Raji (cell line): ENCODE results near the gene GTPBP6.

Experiments
- POLR2A ChIP-seq: IDR thresholded peaks from 2 replicates; pipeline ENCODE4 v1.6.1; 2011; ENCODE audit warnings: low read depth, low read length, control low read depth; ENCODE audit not compliant: insufficient read depth

The GTPBP6 gene

GRCh38 chrX:314781-315595, 3.6 kb downstream of the GTPBP6 start:
- no peak for TF ChIP-seq POLR2A

DNA sequence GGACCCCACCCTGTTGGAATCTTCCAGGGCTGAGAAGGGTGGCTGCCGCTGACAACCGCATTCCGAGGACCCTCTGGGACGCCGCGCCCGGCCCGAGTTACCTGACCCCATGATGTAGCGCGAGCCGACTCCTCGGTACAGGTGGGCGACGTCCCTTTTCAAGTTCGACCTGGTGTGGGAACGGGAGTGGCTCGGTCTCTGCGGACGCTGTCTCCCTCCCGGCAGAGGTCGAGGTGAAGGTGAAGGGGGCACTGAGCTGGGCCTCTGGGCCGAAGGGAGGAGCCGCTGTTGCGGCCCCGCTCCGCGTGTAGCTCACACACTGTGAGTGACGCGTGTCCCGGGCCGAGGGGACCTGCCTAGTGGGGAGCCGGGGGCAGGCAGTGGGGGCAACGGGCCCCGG, 4.5 kb downstream of the GTPBP6 start:
- TF ChIP-seq POLR2A = no peak

DNA sequence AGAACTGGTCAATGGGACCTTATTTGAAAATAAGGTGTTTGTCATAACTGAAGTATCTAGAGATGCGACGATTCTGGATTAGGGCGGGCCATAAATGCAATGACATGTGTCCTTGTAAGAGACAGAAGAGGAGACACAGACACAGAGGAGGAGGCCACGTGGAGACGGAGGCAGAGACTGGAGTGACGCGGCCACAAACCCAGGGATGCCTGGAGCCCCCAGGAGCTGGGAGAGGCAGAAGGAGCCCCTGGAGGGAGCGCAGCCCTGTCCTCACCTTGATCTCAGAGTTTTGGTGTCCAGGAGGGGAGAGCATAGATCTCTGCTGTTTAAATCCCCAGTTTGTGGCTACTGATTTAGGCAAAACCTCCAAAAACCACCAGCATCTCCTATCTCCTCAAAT, 5.0 kb downstream of the GTPBP6 start:
- TF ChIP-seq POLR2A = no peak

- no peak for TF ChIP-seq POLR2A
Measured at GRCh38 chrX:312621-313331, 5.8 kb downstream of the GTPBP6 start.

- no peak for TF ChIP-seq POLR2A
Measured at GRCh38 chrX:311156-312129, 7.2 kb downstream of the GTPBP6 start.

DNA sequence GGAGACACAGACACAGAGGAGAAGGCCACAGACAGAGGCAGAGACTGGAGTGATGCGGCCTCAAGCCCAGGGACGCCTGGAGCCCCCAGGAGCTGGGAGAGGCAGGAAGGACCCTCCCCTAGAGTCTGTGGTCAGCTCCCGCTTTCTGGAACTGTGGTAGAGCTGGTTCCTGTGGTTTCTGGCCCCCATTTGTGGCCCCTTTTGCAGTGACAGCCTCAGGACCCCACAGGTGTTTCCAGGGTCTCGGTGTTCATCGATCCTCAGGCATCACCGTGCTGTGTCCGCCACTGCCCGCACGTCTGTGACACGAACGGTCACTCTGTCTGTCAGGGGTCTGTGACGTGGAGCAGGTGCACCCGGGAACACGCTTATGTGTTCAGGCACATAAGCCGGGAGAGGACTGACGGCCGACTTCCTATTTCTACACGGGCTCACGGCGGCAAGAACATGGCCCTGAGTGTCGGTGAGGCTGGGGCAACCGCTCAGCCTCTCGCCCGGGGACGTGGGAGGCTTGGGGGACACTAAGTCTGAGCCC, 7.9 kb downstream of the GTPBP6 start:
- TF ChIP-seq POLR2A = no peak

- TF ChIP-seq POLR2A = no peak
Measured at GRCh38 chrX:308821-309520, 9.6 kb downstream of the GTPBP6 start.

GRCh38 chrX:307261-308111, 11.1 kb downstream of the GTPBP6 start:
- no peak for TF ChIP-seq POLR2A

GRCh38 chrX:302975-303374, 15.6 kb downstream of the GTPBP6 start:
- no peak for TF ChIP-seq POLR2A

DNA sequence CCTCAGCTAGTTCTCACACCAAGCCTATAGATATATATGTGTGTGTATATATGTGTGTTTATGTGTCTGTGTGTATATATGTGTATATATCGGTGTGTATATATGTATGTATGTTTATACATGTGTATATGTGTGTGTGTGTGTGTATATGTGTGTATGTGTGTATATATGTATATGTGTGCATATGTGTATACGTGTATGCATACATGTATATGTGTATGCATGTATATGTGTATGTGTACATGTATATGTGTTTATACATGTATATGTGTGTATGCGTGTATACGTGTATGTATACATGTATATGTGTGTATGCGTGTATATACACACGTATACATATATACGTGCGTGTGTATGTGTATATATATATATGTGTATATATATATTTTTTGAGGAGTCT, 18.3 kb downstream of the GTPBP6 start:
- TF ChIP-seq POLR2A = no peak

GRCh38 chrX:298993-299392, 19.6 kb downstream of the GTPBP6 start:
- no peak for TF ChIP-seq POLR2A

DNA sequence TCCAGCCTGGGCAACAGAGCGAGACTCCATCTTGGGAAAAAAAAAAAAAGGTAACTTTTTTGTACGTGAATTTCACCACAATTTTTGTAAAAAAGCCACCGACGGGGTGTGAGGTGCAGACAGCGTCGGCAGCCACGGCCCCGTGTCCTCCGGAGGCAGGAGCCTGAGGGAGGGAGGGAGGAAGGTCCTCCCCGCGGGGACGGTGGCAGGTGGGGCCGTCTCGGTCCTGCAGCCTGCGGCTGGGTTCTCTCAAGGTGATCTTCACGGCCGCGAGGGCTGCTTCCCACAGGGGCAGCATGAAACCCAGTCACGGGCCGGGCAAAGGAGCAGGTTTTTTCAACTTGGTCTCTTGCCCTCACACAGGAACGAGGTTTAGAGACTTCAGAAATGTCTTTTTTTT, 23.5 kb downstream of the GTPBP6 start:
- TF ChIP-seq POLR2A = no peak
